EL (cell line): Measurements from ENCODE around the gene FUT9.

Experiments used
- DNase-seq: peaks from one replicate; pipeline ENCODE4 v3.0.0-alpha.2; 2016

The FUT9 gene

GRCh38 chr6:96074006-96074405 is 58.2 kb downstream of the FUT9 start:
- no peak for DNase-seq

DNA sequence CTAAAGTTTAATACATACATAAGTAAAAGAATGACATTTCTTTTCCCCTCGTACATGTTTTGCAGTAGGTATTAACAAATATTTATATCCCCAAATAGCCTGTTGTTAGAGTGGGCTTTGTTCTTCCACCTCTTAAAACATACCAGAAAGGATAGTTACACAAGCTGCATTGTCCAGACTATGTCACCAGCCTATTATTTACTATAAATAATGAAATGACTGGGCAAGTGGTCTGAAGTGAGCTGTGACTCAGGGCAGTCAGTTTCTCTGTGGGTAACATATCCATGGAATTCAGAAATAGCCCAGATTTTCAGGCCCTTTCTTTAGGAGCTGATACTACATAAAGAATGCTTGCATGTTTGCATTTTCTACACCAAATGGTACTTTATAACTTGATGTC is 60.1 kb downstream of the FUT9 start:
- no peak for DNase-seq

DNA sequence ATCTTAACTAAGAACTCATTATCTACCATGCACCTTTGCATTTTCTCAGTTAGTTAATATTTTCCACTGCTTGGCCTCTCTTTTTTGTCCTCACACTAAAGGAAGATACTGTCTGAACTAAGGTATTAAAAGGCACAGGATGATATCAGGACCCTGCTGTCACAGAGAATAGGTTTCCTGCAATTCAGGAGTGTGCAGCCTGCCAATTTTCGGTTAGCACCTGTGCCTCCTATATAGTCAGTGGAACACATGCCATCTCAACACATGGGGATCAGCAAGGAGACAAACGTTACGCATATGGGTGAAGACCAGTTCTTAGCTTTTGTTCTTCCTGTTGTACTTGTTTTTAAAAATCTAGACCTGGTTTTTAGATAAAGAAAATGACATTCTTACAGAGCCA is 71.0 kb downstream of the FUT9 start:
- no peak for DNase-seq

DNA sequence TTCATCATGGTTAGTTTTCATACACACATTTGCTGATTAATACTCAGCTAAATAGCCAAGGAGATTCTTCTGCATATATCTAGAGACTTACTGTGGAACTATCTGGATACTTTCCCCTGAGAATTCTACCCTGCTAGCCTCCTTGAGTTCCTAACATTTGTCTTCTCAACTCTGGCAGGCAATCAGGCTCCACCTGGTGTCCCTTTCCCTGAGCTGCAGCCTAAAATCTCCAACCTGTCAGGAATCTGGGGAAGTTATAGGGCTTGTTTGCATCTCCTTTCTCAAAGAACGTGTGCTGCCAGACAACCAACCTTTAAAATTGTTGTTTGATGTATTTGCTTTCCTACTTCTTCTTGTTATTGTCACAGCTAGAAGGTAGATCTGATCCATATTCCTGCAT is 73.4 kb downstream of the FUT9 start:
- no peak for DNase-seq

- DNase-seq = no peak
Measured at GRCh38 chr6:96094077-96094476, 78.3 kb downstream of the FUT9 start.

DNA sequence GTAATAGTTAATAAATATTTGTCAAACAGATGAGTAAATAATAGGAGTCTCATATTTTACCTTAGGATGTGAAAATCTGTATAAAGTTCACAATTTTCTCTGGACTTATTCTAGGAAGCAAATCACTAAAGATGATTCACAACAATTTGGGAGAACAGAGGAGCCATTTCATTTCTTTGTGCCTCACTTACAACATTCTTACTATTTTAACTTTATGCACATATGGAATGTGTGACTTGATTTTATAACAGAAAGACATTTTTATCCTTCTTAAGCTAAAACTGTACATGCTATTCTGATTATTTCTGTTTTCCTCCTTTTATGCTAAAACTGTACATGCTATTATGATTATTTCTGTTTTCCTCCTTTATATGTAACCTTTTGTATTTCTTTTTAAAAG is 83.3 kb downstream of the FUT9 start:
- DNase-seq = no peak

GRCh38 chr6:96101564-96101963 is 85.8 kb downstream of the FUT9 start:
- DNase-seq = no peak

DNA sequence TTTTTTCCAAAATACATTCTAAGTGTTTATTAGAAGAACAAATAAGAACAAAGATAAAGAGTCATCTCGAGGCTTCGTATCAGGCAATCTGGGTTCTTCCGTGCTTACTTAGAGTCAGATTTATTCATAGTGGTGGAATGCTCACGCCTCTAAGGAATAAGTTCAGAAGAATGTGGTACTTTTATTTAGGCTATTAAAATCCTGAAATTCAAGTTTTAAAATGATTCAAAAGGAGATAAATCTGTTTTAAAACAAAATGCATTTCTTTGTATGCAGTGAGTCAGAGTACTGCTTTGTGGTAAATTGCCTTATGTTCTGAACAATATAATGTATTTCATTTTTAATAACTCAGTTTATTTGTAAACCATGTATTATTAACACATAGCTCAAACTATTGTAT is 89.1 kb downstream of the FUT9 start:
- no peak for DNase-seq

DNA sequence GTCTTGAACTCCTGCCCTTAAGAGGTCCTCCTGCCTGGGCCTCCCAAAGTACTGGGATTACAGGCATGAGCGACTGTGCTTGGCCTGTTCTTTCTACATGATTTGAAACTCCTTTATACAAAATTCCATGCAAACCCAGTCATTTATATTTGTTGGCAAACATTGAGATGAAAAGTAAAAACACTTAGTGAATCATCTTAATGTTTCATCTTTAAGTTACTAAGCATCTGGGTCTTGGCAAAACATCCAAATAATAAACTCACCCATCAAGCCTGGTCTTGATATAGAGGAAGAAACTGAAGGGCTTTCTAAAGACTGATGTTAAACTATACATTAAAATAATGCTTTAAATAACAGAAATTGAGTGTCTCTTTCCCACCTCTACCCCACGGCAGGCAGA is 95.1 kb downstream of the FUT9 start:
- DNase-seq = no peak

DNA sequence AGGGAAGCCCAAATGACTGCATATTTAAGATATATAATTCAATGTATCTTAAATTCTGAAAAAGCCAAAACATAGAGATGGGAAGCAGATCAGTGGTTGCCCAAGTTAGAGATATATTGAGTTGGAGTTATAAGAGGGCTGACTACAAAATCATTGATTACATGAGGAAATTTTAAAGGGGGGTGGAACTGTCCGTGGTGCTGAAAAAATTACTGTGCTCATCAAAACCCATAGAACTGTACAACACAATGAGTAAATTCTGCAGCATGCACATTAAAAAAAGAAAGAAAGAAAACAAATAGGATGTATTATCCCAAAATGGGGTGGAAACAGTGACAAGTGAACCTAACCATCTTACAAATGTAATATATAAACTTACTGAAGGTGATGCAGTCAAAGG is 100.9 kb downstream of the FUT9 start:
- no peak for DNase-seq

- no peak for DNase-seq
Measured at GRCh38 chr6:96124778-96125177, 109.0 kb downstream of the FUT9 start.

DNA sequence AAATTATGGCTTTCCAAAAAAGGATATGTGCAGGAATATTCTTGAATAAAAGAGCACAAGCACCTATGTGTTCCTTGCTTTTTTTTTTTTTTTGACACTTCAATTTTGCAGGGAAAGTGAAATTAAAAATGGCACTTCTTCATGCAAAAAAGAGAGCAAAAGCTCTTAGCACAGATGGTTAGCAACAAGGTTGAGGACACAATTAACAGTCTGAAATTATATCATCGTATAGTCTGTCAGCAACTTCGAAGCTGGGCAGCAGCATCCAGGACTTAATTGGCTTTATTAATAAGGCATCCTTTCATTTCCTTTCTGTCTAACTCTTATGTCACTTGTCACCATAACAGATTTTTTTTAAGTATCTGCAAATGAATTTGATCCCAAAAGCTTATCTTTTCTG is 122.6 kb downstream of the FUT9 start:
- no peak for DNase-seq

GRCh38 chr6:96142142-96142541 is 126.4 kb downstream of the FUT9 start:
- DNase-seq = no peak

GRCh38 chr6:96150431-96150830 is 134.7 kb downstream of the FUT9 start:
- no peak for DNase-seq

DNA sequence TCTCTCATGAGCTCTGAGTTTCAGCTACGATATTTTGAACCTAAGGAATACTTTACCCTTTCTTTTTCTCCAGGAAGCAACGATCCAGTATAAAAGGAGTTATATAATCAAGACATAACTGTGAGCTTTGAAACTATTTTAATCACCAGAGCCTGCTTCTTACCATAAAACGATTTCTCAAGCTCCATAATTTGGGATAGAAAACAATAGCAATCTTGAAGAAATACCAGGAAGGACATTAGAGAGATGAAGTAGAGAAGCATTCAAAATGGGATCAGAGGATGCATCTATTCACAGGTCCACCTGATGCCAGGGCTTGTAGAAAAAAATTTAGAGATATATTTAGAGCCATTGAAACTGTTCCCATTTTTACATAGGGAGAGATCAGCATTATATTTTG is 135.9 kb downstream of the FUT9 start:
- no peak for DNase-seq

DNA sequence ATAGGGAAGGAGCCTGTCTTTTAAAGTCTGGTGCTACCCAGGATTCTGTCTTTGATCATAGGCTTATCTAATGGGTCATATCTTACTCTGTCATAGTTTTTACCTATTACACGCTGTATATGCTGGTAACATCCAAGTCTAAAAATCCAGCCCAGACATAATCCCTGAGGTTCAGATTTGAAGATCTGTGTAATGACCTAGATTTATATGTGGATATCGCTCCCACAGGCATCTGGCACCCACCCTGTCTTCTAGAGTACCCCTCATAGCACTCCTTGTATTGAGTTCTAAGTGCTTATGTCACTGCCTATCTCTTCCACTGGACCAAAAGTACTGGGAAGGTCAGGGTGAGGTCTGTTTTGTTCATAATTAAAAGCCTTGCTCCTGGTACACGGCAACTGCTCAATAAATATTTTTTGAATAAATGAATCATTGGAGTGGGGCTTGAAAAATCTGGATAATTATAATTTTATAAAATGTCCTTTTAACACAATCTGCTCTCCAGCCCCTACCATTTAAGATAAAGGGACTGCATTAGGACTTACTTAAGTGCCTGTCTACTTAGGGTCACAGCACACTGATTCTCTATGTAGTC is 136.4 kb downstream of the FUT9 start:
- DNase-seq = no peak

DNA sequence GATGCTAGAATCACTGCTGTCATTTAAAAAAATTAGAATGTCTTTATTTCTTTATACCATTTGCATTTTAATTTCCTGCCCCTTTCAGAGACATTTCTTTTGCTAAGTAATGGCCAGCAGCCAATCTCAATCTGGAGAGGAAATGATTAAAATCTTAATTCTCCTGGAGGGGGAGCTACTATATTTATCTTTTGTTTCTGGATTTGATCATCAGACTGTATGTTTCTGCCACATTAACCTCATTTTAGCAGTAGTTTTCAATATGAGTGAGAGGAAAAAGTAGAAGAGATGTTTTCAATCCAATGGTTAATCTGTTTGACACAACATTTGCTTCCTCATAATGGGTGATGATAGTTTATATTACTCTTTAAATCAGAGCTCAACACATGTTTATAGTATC is 138.0 kb downstream of the FUT9 start:
- no peak for DNase-seq

- no peak for DNase-seq
Measured at GRCh38 chr6:96156425-96156824, 140.7 kb downstream of the FUT9 start.

- no peak for DNase-seq
Measured at GRCh38 chr6:96157018-96157565, 141.3 kb downstream of the FUT9 start.

- DNase-seq = no peak
Measured at GRCh38 chr6:96162711-96163120, 146.9 kb downstream of the FUT9 start.

- no peak for DNase-seq
Measured at GRCh38 chr6:96164802-96165201, 149.0 kb downstream of the FUT9 start.

DNA sequence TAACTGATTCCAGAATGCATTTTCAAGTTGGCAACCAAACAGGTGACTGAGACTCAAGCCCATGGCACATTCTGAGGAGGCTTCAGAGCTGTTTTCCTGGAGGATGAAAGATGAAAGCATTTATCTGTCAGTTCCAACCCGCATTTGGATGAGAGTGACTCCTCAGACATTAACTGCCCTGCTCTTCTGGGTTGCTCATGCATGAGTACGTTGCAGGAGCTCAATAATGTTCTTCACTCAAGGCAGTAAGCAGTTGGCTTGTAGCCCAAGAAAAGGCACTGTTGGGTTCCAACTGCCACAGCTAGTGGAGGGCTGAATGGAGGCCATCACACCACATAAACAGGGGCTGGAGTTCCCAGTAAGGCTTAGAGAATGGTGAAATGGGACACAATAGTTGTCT is 155.3 kb downstream of the FUT9 start:
- no peak for DNase-seq

DNA sequence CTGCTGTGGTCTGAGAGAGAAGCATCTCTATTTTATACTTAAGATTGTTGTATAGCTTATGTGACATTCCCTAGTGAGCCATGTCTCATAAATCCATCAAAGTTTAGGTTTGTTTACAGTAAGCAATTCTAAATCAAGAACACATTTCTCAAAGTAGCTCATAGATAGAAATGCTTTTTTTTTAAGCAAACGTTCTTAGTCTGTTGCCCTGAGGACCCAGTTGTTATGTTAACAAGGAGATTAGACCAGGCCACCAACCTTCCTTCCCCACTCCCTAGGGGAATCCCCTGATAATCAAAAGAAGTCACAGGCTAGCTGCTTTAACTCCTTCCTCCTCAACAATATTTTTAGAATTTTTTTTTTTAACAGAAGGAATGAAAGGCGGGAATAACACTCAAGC is 169.0 kb downstream of the FUT9 start:
- no peak for DNase-seq

DNA sequence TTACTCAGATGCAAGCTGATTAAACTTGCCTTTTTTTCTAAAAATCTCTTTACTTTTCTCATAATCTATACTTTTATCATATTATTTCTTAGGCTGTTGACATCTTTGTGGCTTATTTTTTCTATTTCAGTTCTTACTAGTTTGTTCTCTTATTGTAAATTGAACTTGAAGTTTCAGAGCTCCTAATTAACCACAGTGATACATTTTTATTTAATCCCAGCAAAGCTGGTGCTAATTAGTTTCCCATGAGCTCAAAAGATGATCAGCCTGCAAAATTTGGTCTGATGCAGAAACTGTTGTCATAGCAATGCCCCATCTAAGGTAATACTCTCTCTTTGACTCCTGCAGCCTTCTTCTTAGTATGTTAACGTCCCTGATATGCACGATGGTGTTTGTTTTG is 170.3 kb downstream of the FUT9 start:
- no peak for DNase-seq

DNA sequence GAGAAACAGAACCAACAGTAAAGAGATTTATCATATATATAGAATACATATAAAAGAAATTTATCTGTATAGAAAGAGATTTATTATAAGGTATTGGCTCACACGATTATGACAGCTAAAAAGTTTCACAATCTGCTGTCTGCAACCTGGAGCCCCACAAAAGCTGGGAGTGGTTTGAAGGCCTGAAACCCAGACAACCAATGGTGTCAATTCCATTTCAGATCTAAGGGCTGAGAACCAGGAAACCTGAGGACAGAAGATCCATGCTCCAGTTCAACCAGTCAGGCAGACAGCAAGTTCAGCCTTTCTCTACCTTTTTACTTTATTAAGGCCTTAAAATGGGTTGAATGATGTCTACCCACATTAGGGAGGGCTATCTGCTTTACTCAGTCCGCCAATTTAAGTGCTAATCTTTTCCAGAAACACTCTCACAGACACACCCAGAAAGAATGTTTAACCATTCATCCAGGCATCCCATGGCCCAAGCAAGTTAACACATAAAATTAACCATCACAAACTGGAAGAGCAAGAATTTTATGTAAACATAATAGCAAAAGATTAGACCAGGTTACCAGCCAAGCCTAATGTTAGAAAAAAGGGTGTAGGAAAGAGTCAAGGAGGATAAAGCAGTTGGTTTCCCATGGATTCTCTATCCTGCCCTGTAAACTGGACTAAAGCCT is 170.9 kb downstream of the FUT9 start:
- DNase-seq = no peak
